ENCODE results near the gene TDRD15.

TDRD15 gene

DNA sequence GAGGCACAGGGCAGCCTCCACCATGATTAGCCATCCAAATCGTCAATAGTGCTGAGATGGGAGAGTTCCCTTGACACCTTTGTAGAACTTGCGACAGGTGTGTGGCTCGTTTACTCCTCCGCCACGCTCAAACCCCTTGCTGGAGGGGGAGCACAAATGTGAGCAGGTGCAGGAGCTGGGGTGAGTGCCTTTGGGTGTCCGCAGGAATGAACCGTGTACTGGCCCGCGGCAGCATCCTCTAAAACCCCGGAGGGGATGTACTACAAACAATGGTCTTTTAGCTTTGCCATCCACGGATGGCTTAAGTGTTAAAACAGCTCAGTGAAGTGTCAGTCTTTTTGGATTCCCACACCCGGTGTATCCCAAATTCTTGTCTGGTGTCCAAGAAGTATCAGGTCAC lies 21.4 kb upstream of the TDRD15 start:
- H3K27ac ChIP-seq: no peak overlapping the region
- no peaks in the 10 kb centered on the region for H3K9me3 ChIP-seq (ENCODE audit: severe bottlenecking)
- peaks cover 26% of the 10 kb centered on the region for H3K27me3 ChIP-seq (ENCODE audit: insufficient read depth, low read depth, severe bottlenecking)
- no peak for TF ChIP-seq CTCF (IDR thresholded peaks at IDR 0.05; ENCODE audit: low read depth, low read length)
- H3K36me3 ChIP-seq: no peaks in the 10 kb centered on the region
- DNase-seq: no peak
- no peak overlapping the region for H3K4me3 ChIP-seq (ENCODE audit: low read depth, low read length)

GRCh38 chr2:21103274-21103891 lies 20.4 kb upstream of the TDRD15 start:
- no peaks in the 10 kb centered on the region for H3K36me3 ChIP-seq
- H3K4me3 ChIP-seq (ENCODE audit: low read depth, low read length): no peak overlapping the region
- no peak for DNase-seq
- H3K27ac ChIP-seq: no peak overlapping the region
- no peak for TF ChIP-seq CTCF (IDR thresholded peaks at IDR 0.05; ENCODE audit: low read depth, low read length)
- H3K27me3 ChIP-seq (ENCODE audit: insufficient read depth, low read depth, severe bottlenecking): peaks cover 26% of the 10 kb centered on the region
- no peaks in the 10 kb centered on the region for H3K9me3 ChIP-seq (ENCODE audit: severe bottlenecking)

- Histone ChIP-seq H3K27ac (no peak overlapping the region), H3K4me3 (ENCODE audit: low read depth, low read length) (no peak overlapping the region), H3K36me3 (no peaks in the 10 kb centered on the region), H3K9me3 (ENCODE audit: severe bottlenecking) (no peaks in the 10 kb centered on the region), H3K27me3 (ENCODE audit: insufficient read depth, low read depth, severe bottlenecking) (peaks cover 22% of the 10 kb centered on the region)
- TF ChIP-seq CTCF (IDR thresholded peaks at IDR 0.05; ENCODE audit: low read depth, low read length): no peak
- DNase-seq: no peak
These were observed 19.6 kb upstream of the TDRD15 start for GRCh38 chr2:21104030-21104660.

- H3K9me3 ChIP-seq (ENCODE audit: severe bottlenecking): no peaks in the 10 kb centered on the region
- H3K27me3 ChIP-seq (ENCODE audit: insufficient read depth, low read depth, severe bottlenecking): peaks cover 17% of the 10 kb centered on the region
- H3K36me3 ChIP-seq: no peaks in the 10 kb centered on the region
- H3K4me3 ChIP-seq (ENCODE audit: low read depth, low read length): no peak overlapping the region
- H3K27ac ChIP-seq: no peak overlapping the region
- no peak for TF ChIP-seq CTCF (IDR thresholded peaks at IDR 0.05; ENCODE audit: low read depth, low read length)
- DNase-seq: no peak
These were observed 12.8 kb upstream of the TDRD15 start for GRCh38 chr2:21111012-21111411.

DNA sequence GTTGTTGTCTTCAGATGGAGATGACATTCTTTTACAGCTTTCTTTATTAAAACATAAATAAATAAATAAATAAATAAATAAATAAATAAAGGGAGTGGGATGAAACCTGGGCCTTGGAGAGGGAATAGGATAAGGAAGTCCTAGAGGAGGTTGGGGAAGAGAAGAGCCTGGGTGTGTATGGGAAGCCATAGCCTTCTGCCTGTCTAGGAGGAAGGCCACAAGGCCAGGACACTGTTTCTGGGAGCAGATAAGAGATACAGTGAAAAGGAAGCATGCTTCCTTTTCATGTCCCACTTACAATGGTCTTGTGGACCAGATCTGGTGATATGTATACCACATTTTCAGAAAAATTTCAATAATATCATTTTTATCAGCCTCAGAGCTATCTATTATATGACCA lies 6.1 kb upstream of the TDRD15 start:
- no peak for DNase-seq
- no peaks in the 10 kb centered on the region for H3K9me3 ChIP-seq (ENCODE audit: severe bottlenecking)
- no peaks in the 10 kb centered on the region for H3K36me3 ChIP-seq
- H3K27ac ChIP-seq: no peak overlapping the region
- H3K27me3 ChIP-seq (ENCODE audit: insufficient read depth, low read depth, severe bottlenecking): peaks cover 10% of the 10 kb centered on the region
- TF ChIP-seq CTCF (IDR thresholded peaks at IDR 0.05; ENCODE audit: low read depth, low read length): no peak
- H3K4me3 ChIP-seq (ENCODE audit: low read depth, low read length): no peak overlapping the region

All from WERI-Rb-1 (cell line).